ENCODE measurements around the gene PIWIL4. TPM values are rescaled to one million over a fixed set of nuclear protein-coding genes. Genes with fewer than 3 reads are reported as not detected.

Gene PIWIL4
- total and polyA plus RNA-seq, 2 of the 8 experiments (the other 6 are each of a cell fraction or from before 2014, with no cell fraction given) = 0.51 to 0.52 TPM

DNA sequence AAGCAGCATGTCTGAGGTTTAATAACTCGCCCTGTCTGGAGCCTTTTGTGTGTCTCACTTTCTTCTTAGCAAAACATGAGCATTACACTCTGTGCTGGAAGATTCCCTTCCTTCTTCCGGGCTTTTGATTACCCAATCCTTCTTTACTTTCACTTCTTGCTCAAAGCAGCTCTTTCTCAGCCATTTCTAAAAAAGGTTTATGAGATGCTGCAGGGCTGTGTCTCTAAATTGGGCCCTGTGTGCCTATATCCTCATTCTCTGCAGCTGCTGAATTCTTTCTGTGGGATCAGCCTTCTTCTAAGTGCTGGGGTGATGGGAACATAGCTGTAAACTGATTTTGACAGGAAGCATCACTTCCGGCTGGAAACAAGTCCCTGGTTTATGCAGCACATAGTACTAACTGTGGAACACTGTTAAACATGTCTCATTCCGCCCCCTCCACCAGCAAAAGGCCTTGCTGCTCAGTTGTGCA lies 71.8 kb downstream of the PIWIL4 start:
- H3K36me3 ChIP-seq (ENCODE audit: control insufficient read depth in 2 of 4, insufficient read depth in 4 of 4, low read length in 3 of 4) = no peaks in the 10 kb centered on the region
- no peak overlapping the region for H4K5ac ChIP-seq (ENCODE audit: insufficient read length, low read depth, low read length)
- WGBS, 2 experiments (ENCODE audit: extremely low coverage in 1 of 2, insufficient coverage in 1 of 2, insufficient read length in 1 of 2, insufficient replicate concordance in 2 of 2, low coverage in 1 of 2, low lambda C conversion rate in 2 of 2, missing lambda C conversion rate in 1 of 2) = 91% methylated on average over 4 of the region's 4 CpGs; no CpG with 5 or more reads in 1 of the 2 experiments
- FAIRE-seq = no peak
- H3K9me3 ChIP-seq (ENCODE audit: insufficient read depth in 2 of 2, low read depth in 1 of 2, low read length in 1 of 2) = no peaks in the 10 kb centered on the region
- no peak overlapping the region for H3K4me3 ChIP-seq (ENCODE audit: extremely low read depth in 1 of 4, insufficient read depth in 2 of 4, low read depth in 3 of 4, low read length in 4 of 4)
- no peak overlapping the region for H3K4me2 ChIP-seq (ENCODE audit: insufficient read depth in 1 of 2, low read depth in 2 of 2, low read length in 2 of 2)
- no peaks in the 10 kb centered on the region for H3K23me2 ChIP-seq (ENCODE audit: low read depth, low read length)
- H4K91ac ChIP-seq (replicated peaks; ENCODE audit: insufficient read length, low read length) = no peak overlapping the region
- H3K27me3 ChIP-seq (replicated peaks in 1 of 4; ENCODE audit: control insufficient read depth in 3 of 4, extremely low read depth in 1 of 4, insufficient read depth in 3 of 4, low read length in 3 of 4) = no peaks in the 10 kb centered on the region
- 0 out of 2 replicates have a peak overlapping the region, but pooled peaks have one; percentile 81 for H2BK15ac ChIP-seq (ENCODE audit: low read length)
- H3K4me1 ChIP-seq (replicated peaks in 1 of 4; ENCODE audit: control insufficient read depth in 3 of 4, insufficient read depth in 4 of 4, low read length in 3 of 4) = no peaks in the 10 kb centered on the region; a peak in 1 of 7 replicates
- no peak overlapping the region for H2AFZ ChIP-seq (ENCODE audit: low read length)
- H2BK120ac ChIP-seq (replicated peaks; ENCODE audit: low read depth, low read length) = no peak overlapping the region
- no peak overlapping the region for H3K14ac ChIP-seq (ENCODE audit: insufficient read length)
- no peak overlapping the region for H3K56ac ChIP-seq (replicated peaks; ENCODE audit: insufficient read length, low read depth, low read length)
- POLR2A ChIA-PET (ENCODE audit: partially characterized antibody) = interaction anchor here (1.6 to 3.9 kb wide), 3 partner anchors 9 to 16 kb away, joined by 4 to 42 read pairs (median 25); no protein-coding TSS in a partner anchor
- H3K18ac ChIP-seq (ENCODE audit: extremely low read depth, low read length) = no peak overlapping the region; the same call in 1 of the 2 replicates
- no peaks in the 10 kb centered on the region for H3K79me1 ChIP-seq (ENCODE audit: low read depth, low read length)
- no peaks in the 10 kb centered on the region for H4K20me1 ChIP-seq (replicated peaks in 1 of 2; ENCODE audit: control insufficient read depth in 1 of 2, insufficient read depth in 2 of 2, low read length in 2 of 2)
- H2BK20ac ChIP-seq (ENCODE audit: low read length) = peak overlapping the region; percentile 96; the same call in 1 of the 2 replicates
- DNase-seq (ENCODE audit: low read depth in 1 of 2, low spot score in 2 of 2) = peak in 1 of 2 experiments; percentile 17
- no peak overlapping the region for H3K27ac ChIP-seq (ENCODE audit: low read depth, low read length)
- CTCF ChIA-PET (ENCODE audit: partially characterized antibody) = interaction anchor here (0.6 to 1.2 kb wide), 4 partner anchors 18 to 102 kb away, joined by 3 to 4 read pairs (median 3); no protein-coding TSS in a partner anchor
- no peak overlapping the region for H3K9ac ChIP-seq (replicated peaks in 1 of 4; ENCODE audit: extremely low read depth in 1 of 4, low read depth in 3 of 4, low read length in 3 of 4)
- no peaks in the 10 kb centered on the region for H3K79me2 ChIP-seq (ENCODE audit: control insufficient read depth in 1 of 2, insufficient read depth in 2 of 2, low read length in 2 of 2)
- peak overlapping the region; percentile 97; the same call in 1 of the 2 replicates for H2BK12ac ChIP-seq (ENCODE audit: low read depth, low read length)
- peak overlapping the region; percentile 79; the same call in 1 of the 2 replicates for H2BK5ac ChIP-seq (ENCODE audit: low read depth, low read length)
- TF ChIP-seq SRF (IDR thresholded peaks at IDR 0.05; ENCODE audit: low read depth, low read length) = no peak
- TF ChIP-seq, protein P1, sequence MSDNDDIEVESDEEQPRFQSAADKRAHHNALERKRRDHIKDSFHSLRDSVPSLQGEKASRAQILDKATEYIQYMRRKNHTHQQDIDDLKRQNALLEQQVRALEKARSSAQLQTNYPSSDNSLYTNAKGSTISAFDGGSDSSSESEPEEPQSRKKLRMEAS (IDR thresholded peaks at IDR 0.05) = no peak
- TF ChIP-seq TBP (IDR thresholded peaks at IDR 0.05; ENCODE audit: low read depth, low read length) = no peak
- no peak for TF ChIP-seq MAFK (IDR thresholded peaks at IDR 0.05; ENCODE audit: low read depth, low read length)
- no peak for TF ChIP-seq CHD2 (IDR thresholded peaks at IDR 0.05; ENCODE audit: low read length)
- no peak for TF ChIP-seq RXRA (IDR thresholded peaks at IDR 0.05; ENCODE audit: insufficient read depth, low read depth, low read length)
- no peak for TF ChIP-seq POU5F1 (IDR thresholded peaks at IDR 0.05; ENCODE audit: low read depth, low read length)
- TF ChIP-seq YY1 (IDR thresholded peaks at IDR 0.05; ENCODE audit: low read depth, low read length) = no peak
- no peak for TF ChIP-seq RBBP5 (IDR thresholded peaks at IDR 0.05; ENCODE audit: borderline replicate concordance, low read depth, low read length)
- no peak for TF ChIP-seq NANOG (IDR thresholded peaks at IDR 0.05; ENCODE audit: insufficient read depth, low read depth, low read length, poor library complexity, severe bottlenecking)
- H4K8ac ChIP-seq (ENCODE audit: extremely low read depth, insufficient read depth, low read length) = no peak overlapping the region
- no peak overlapping the region for H3K23ac ChIP-seq (ENCODE audit: insufficient read length)
- H2AK5ac ChIP-seq (ENCODE audit: low read depth, low read length) = peak overlapping the region; percentile 93; the same call in 1 of the 2 replicates
- no peak overlapping the region for H3K4ac ChIP-seq (replicated peaks; ENCODE audit: insufficient read length, low read depth, low read length)
